Measurements from ENCODE around the gene LAMB3.

Gene LAMB3

DNA sequence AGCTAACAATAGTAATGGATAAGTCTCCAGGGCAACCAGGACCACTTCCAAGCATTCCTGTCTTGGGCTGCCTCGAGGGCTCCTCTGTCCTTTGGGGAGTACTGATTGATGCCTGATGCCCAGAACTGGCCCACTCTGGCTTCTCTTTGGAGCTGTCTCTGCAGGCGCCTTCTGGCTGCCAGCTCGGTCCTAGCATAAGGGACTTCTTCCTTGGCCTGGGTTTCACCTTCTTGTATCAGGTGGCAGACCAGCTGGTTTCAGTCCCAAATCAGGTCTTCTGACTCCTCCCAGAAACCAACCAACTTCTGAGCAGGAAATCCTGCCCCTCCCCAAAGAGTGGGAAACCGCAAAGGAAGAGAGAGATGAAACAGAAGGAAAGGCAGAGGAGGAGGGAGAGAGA is 33.6 kb upstream of the LAMB3 start:
- Histone ChIP-seq H3K27ac (peak overlapping the region; percentile 24; the same call in 1 of the 2 replicates), H4K20me1 (no peaks in the 10 kb centered on the region), H3K27me3 (no peaks in the 10 kb centered on the region), H3K4me3 (peak overlapping the region; percentile 38; the same call in 1 of the 2 replicates), H3K9me3 (no peaks in the 10 kb centered on the region), H3K9ac (peak overlapping the region; percentile 12; the same call in 1 of the 2 replicates), H3K4me2 (peak overlapping the region; percentile 90), H3K36me3 (no peaks in the 10 kb centered on the region), H3K4me1 (peaks cover 57% of the 10 kb centered on the region)
- TF ChIP-seq Cebpa-rat (IDR thresholded peaks at IDR 0.05): no peak

DNA sequence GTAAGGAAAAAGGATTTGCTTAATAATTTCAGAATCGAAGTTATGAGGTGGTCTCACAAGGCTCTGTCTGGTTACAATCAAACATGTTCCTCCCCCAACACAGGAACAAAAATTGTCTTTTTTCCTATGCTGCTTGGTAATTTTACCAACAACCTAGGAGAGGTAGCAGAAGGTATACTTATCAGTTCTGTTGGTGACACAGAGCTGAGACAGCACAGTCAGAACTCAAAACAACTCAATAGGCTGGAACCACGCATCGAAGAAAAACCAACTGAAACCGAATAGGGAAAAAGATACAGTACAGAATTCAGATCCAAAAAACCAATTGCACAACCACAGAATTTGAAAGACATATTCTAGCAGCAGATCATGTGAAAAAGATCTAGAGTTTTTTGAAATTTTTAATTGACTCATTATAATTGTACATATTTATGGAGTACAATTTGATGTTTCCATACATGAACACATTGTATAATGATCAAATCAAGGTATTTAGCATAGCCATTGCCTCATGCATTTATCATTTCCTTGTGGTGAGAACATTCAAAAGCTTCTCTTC is 26.8 kb upstream of the LAMB3 start:
- Histone ChIP-seq H3K36me3 (no peaks in the 10 kb centered on the region), H3K9me3 (peaks cover 21% of the 10 kb centered on the region), H3K4me2 (no peak overlapping the region), H3K4me1 (peaks cover 5% of the 10 kb centered on the region; the same call in 1 of the 2 replicates), H3K4me3 (no peak overlapping the region), H3K9ac (no peak overlapping the region), H3K27ac (no peak overlapping the region), H3K27me3 (peaks cover 28% of the 10 kb centered on the region), H4K20me1 (no peaks in the 10 kb centered on the region)
- TF ChIP-seq Cebpa-rat (IDR thresholded peaks at IDR 0.05): no peak

DNA sequence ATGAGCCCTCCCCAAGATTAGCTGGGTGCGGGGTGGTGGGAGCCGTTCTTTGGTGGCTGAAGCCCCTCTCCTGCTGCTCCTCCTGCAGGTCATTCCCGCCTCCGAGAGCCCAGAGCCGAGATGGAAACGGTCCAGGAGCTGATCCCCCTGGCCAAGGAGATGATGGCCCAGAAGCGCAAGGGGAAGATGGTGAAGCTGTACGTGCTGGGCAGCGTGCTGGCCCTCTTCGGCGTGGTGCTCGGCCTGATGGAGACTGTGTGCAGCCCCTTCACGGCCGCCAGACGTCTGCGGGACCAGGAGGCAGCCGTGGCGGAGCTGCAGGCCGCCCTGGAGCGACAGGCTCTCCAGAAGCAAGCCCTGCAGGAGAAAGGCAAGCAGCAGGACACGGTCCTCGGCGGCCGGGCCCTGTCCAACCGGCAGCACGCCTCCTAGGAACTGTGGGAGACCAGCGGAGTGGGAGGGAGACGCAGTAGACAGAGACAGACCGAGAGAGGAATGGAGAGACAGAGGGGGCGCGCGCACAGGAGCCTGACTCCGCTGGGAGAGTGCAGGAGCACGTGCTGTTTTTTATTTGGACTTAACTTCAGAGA is 23.4 kb upstream of the LAMB3 start:
- no peak overlapping the region for H3K4me2 ChIP-seq
- peaks cover 21% of the 10 kb centered on the region for H3K9me3 ChIP-seq
- H4K20me1 ChIP-seq: no peaks in the 10 kb centered on the region
- H3K4me3 ChIP-seq: no peak overlapping the region
- peaks cover 30% of the 10 kb centered on the region for H3K27me3 ChIP-seq
- no peaks in the 10 kb centered on the region for H3K36me3 ChIP-seq
- no peak for TF ChIP-seq Cebpa-rat (IDR thresholded peaks at IDR 0.05)
- no peak overlapping the region for H3K27ac ChIP-seq
- H3K9ac ChIP-seq: no peak overlapping the region
- H3K4me1 ChIP-seq: peaks cover 10% of the 10 kb centered on the region; the same call in 1 of the 2 replicates

DNA sequence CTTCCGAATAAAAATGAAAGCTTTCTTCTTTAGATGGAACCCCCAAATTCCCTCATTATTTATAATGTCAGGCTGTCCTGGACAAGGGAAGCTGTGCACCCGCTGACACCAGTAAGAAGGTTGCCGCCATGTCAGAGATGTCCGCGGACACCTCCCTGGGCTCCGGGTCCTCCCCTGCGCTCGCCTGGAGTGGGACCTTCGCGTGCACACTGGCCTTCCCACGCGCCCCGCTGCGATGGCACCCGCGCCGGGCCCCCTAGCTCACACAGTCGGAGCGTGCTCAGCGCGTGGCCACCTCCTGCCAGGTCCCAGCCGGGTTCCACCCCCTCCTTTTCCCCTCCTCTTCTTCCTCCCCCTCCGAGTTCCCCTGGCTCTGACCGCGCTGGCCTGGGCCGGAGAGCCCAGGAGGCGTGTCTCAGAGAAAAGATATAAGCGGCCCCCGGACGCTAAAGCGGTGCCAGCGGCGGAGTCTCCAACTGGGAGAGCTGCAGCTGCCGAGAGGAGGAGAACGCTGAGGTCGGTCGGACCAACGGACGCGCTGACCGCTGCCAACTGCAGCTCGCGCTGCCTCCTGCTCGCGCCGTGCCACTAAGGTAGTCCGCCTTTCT is 22.8 kb upstream of the LAMB3 start, which contains the start of gene G0S2:
TSS of gene G0S2 (plus strand) at position 456 of the 608 bp plus-strand sequence. CDS start 273 bp downstream, outside the sequence.
- Histone ChIP-seq H3K9ac (no peak within 1 kb of the TSS), H3K4me2 (no peak within 1 kb of the TSS), H3K27me3 (peaks cover 30% of the 10 kb centered on the region)

DNA sequence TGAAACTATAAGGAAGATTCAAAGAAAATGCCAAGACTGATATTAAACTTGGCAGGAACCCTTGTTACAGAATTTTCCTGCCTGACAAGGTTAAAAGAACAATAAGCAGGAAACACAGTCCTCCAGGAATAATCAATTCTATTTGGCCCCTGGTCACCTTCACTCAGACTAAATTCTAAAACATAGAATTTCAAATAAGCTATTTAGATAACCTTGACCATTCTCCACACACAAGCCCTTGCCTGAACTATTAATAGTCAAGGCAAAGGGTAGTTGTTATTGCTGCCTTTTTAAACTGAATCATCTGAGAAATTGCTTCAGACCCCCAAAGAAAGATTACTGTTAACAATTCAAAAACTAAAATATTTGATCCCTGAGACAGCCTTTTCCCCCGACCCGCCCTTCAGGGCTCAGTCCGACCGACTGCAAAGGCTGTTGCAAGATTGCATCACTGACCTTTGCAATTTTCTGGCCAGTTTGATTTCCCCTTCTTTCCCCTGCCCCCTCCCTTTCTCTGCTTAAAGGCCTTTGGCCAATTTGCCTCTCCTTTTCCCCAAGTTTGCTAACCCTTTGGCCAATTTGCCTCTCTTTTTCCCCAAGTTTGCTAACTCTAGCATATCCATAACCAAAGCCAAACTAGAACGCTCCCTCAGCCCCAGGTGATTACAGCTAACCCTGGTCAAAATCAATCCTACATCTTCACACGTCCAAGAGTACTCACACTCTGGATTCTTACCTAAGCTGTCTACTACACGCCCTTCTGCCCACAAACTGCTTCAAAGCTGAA is 21.6 kb upstream of the LAMB3 start:
- Histone ChIP-seq H4K20me1 (no peaks in the 10 kb centered on the region), H3K4me1 (0 out of 2 replicates have a peak, but pooled peaks cover 4% of the 10 kb centered on the region), H3K27ac (no peak overlapping the region), H3K27me3 (peaks cover 30% of the 10 kb centered on the region), H3K4me2 (no peak overlapping the region), H3K9ac (no peak overlapping the region), H3K36me3 (no peaks in the 10 kb centered on the region), H3K9me3 (peaks cover 21% of the 10 kb centered on the region), H3K4me3 (no peak overlapping the region)
- no peak for TF ChIP-seq Cebpa-rat (IDR thresholded peaks at IDR 0.05)

More for the DNA sequence above, 22.8 kb upstream of the LAMB3 start, which contains the start of gene G0S2:
- H3K4me3 ChIP-seq: no peak within 1 kb of the TSS
- peaks cover 21% of the 10 kb centered on the region for H3K9me3 ChIP-seq
- H3K4me1 ChIP-seq: peaks cover 8% of the 10 kb centered on the region; the same call in 1 of the 2 replicates
- no peak for TF ChIP-seq Cebpa-rat (IDR thresholded peaks at IDR 0.05)
- H3K27ac ChIP-seq: no peak within 1 kb of the TSS
- no peaks in the 10 kb centered on the region for H4K20me1 ChIP-seq
- no peaks in the 10 kb centered on the region for H3K36me3 ChIP-seq

DNA sequence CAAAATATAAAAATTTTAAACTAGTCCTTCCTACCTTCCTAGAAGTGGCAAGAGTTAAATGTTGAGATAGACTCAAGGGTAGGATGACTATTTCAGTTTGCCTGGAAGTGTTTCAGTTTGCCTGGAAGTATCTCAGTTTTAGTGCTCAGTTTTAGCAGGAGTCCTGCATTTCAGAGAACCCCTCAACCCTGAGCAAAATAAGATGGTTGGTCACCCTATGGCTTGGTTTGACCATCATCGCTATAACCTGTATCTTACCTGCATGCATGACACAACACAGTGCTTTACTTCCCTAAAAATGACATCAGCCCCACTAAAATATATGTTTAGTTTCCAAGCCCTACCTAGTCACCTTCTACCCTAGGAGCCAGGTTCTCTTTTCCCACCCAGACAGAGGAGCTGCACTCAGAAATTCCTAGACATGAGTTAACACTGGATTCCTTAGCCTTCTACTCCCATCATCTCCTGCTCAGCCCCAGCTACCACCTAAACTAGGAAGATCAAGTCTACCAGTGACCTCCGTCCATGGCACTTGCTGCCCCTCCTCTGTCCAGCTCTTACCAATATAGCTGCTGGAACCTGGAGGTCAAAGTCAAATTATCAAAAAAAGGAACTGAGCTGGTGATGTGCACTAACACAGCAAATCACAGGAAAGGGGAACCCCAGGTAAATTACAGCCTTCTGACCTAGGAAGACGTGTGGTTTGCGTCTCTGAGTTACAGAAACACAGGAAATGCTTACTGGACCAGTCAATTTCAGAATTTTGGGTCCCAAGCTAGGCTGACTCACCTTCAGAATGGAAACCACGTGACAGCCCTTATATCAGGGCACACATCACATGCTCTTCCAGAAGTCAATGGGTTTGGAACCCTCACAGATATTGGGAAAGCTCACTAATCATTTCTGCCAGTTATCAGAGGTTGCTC is 20.7 kb upstream of the LAMB3 start:
- Histone ChIP-seq H3K27me3 (peaks cover 30% of the 10 kb centered on the region), H3K27ac (no peak overlapping the region), H3K4me3 (no peak overlapping the region), H3K4me2 (no peak overlapping the region), H4K20me1 (no peaks in the 10 kb centered on the region), H3K9me3 (peaks cover 21% of the 10 kb centered on the region), H3K36me3 (no peaks in the 10 kb centered on the region), H3K4me1 (0 out of 2 replicates have a peak, but pooled peaks cover 4% of the 10 kb centered on the region), H3K9ac (no peak overlapping the region)
- no peak for TF ChIP-seq Cebpa-rat (IDR thresholded peaks at IDR 0.05)

DNA sequence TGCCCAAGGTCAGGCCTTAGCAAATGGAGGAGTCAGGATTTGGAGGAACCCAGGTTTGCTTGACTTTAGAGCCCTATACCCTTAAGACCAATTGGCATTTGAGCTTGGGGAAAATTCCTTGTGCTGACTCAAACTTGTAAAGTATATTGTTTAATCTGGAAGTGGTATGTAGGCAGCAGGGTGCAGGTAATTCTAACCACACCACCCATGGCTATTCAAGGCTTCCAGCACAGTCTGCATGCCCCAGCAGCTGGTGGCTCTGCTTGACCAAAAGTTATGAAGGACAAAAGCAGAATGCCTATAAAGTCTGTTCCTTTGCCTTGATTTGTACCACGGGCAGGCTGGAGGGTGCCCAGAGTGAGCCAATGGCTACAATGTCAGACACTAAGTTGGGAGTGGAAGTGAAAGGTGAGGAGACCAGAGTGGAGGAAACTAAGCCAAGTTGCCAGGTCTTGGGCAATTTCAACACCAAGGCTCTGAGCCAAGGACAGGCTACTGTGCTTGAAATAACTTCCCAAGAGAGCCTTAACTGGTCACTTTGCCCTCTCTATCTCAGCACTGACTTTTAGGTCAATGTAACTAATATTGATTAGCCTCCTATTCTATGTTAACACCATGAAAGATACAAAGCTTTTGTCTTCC is 18.3 kb upstream of the LAMB3 start:
- H3K4me2 ChIP-seq: no peak overlapping the region
- H3K36me3 ChIP-seq: no peaks in the 10 kb centered on the region
- TF ChIP-seq Cebpa-rat (IDR thresholded peaks at IDR 0.05): no peak
- H3K27me3 ChIP-seq: peaks cover 17% of the 10 kb centered on the region
- H3K27ac ChIP-seq: no peak overlapping the region
- H3K9ac ChIP-seq: no peak overlapping the region
- H3K4me1 ChIP-seq: 0 out of 2 replicates have a peak, but pooled peaks cover 4% of the 10 kb centered on the region
- no peaks in the 10 kb centered on the region for H4K20me1 ChIP-seq
- H3K9me3 ChIP-seq: peaks cover 10% of the 10 kb centered on the region
- no peak overlapping the region for H3K4me3 ChIP-seq

DNA sequence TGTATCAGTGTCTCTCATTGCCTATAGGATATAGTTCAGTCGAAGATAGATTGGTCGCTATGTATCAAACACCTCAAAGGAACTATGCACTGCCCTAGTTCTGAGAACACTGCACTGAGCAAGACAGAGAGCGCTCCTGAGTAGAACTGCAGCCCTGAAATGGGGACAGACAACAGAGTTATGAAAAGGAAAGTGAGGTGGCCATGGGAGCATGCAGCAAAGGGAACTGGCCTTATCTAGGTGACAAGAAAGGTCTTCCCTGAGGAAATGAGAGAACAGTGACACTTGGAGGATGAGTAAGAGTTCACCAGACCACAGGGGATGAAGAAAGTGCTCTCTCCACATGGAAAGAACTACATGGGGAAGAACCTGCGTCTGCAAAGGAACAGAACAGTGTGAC is 15.5 kb upstream of the LAMB3 start:
- Histone ChIP-seq H3K4me3 (no peak overlapping the region), H3K27ac (no peak overlapping the region), H3K36me3 (no peaks in the 10 kb centered on the region), H3K9me3 (no peaks in the 10 kb centered on the region), H3K4me2 (no peak overlapping the region), H4K20me1 (no peaks in the 10 kb centered on the region), H3K27me3 (no peaks in the 10 kb centered on the region), H3K4me1 (no peaks in the 10 kb centered on the region), H3K9ac (no peak overlapping the region)
- TF ChIP-seq Cebpa-rat (IDR thresholded peaks at IDR 0.05): no peak

Measured in BLaER1 (cell line).